Activated T-cell treated with anti-CD3 and anti-CD28 coated beads, Interleukin-2, amount 50 U/mL, for 1 hour (primary cell): ENCODE measurements around the gene RPS19.

Experiments used
- DNase-seq: peaks from one replicate; pipeline ENCODE4 v3.0.0-alpha.2; 2020

The RPS19 gene

GRCh38 chr19:41915776-41916414, 55.8 kb downstream of the RPS19 start:
- DNase-seq = no peak

- DNase-seq = no peak
These were observed 57.6 kb downstream of the RPS19 start for GRCh38 chr19:41917676-41918075.

- no peak for DNase-seq
These were observed 58.0 kb downstream of the RPS19 start for GRCh38 chr19:41918095-41918494.

GRCh38 chr19:41918653-41919244, 58.7 kb downstream of the RPS19 start:
- no peak for DNase-seq

GRCh38 chr19:41919948-41920712, 60.1 kb downstream of the RPS19 start:
- no peak for DNase-seq

- DNase-seq = no peak
These were observed 61.0 kb downstream of the RPS19 start for GRCh38 chr19:41920882-41921576.

- no peak for DNase-seq
These were observed 61.8 kb downstream of the RPS19 start for GRCh38 chr19:41921577-41922576.
